Mammary epithelial cell (primary cell): Measurements from ENCODE around the gene EFNA5.

Source experiments
- EZH2 ChIP-seq: IDR thresholded peaks from 2 replicates; pipeline ENCODE4 v1.6.1; 2012; ENCODE audit warnings: low read length, inconsistent platforms, borderline replicate concordance
- TF ChIP-seq, protein P1 (sequence below), 2 donors: IDR thresholded peaks in 1 of 2; conservative IDR thresholded peaks in 1 of 2; 2 replicates each; pipeline ENCODE4 v1.5.1; 2011 to 2012; ENCODE audit warnings: inconsistent platforms in 2 of 2, low read length in 2 of 2, mild to moderate bottlenecking in 2 of 2, control low read depth in 1 of 2, low read depth in 1 of 2; ENCODE audit not compliant: insufficient read depth in 1 of 2; ENCODE audit errors: extremely low read depth in 1 of 2

DNA sequence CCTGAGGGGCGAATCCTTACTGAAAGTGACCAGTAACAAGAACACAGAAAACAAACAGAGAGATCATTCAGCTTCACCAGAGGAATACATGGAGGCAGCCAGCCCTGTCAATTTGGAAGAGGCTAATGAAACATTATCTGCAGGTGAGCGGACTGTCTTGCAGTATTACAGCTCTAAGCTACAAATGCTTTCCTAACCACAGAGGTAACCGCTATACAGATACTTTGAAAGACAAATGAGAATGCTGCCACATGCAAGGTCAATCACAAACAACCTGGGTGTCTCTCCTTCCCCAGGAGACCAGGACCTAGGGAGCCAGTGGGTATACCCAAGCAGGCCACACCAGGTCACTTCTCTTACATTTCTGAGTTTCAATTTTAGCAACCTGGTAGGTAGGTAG is 30.2 kb downstream of the EFNA5 start:
- TF ChIP-seq, protein P1, sequence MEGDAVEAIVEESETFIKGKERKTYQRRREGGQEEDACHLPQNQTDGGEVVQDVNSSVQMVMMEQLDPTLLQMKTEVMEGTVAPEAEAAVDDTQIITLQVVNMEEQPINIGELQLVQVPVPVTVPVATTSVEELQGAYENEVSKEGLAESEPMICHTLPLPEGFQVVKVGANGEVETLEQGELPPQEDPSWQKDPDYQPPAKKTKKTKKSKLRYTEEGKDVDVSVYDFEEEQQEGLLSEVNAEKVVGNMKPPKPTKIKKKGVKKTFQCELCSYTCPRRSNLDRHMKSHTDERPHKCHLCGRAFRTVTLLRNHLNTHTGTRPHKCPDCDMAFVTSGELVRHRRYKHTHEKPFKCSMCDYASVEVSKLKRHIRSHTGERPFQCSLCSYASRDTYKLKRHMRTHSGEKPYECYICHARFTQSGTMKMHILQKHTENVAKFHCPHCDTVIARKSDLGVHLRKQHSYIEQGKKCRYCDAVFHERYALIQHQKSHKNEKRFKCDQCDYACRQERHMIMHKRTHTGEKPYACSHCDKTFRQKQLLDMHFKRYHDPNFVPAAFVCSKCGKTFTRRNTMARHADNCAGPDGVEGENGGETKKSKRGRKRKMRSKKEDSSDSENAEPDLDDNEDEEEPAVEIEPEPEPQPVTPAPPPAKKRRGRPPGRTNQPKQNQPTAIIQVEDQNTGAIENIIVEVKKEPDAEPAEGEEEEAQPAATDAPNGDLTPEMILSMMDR (conservative IDR thresholded peaks at IDR 0.05 in 1 of 2, IDR thresholded peaks at IDR 0.05 in 1 of 2; ENCODE audit: extremely low read depth in 1 of 2, insufficient read depth in 1 of 2, low read depth in 1 of 2, low read length in 2 of 2), result no peak
- TF ChIP-seq EZH2, result no peak
